K562 (cell line): Measurements from ENCODE around the gene PRKAR1B. TPM values are rescaled to one million over a fixed set of nuclear protein-coding genes. Genes with fewer than 3 reads are reported as not detected.

ENCODE experiments used
- CHD2 ChIP-seq: IDR thresholded peaks from 2 replicates; pipeline ENCODE4 v1.6.1; 2011; ENCODE audit warnings: low read depth, low read length
- GATAD2B ChIP-seq: fragments of 450-650 bp; IDR thresholded peaks from 2 replicates; pipeline ENCODE4 v1.6.1; 2017; ENCODE audit warnings: mild to moderate bottlenecking, borderline replicate concordance
- JUN ChIP-seq, 2 experiments: sonication (generic) in 1 of 2; formaldehyde crosslinking in 1 of 2; IDR thresholded peaks; 2 replicates each; pipeline versions ENCODE4 v1.6.1 to v1.8.0; 2012 to 2022; ENCODE audit warnings: borderline replicate concordance in 2 of 2, mild to moderate bottlenecking in 2 of 2, improper control_type of control experiment in 1 of 2, low read depth in 1 of 2, low read length in 1 of 2, missing genetic modification reagents in 1 of 2
- ZBTB2 ChIP-seq: fragments of 450-650 bp; IDR thresholded peaks from 2 replicates; pipeline ENCODE4 v1.6.1; 2016; ENCODE audit warnings: antibody characterized with exemption
- ZNF175 ChIP-seq: fragments of 200-800 bp; sonication (Bioruptor generic); IDR thresholded peaks from 2 replicates; pipeline ENCODE4 v1.6.1; 2016; ENCODE audit warnings: low read depth, mild to moderate bottlenecking, missing genetic modification characterization, missing compliant biosample characterization
- ZNF253 ChIP-seq: fragments of 250-450 bp; sonication (Bioruptor Pico); conservative IDR thresholded peaks from 2 replicates; pipeline ENCODE4 v1.6.1; 2021; ENCODE audit warnings: mild to moderate bottlenecking
- ZNF263 ChIP-seq: sonication (generic); formaldehyde crosslinking; IDR thresholded peaks from 2 replicates; pipeline ENCODE4 v1.8.0; 2022; ENCODE audit warnings: mild to moderate bottlenecking, missing genetic modification reagents, borderline replicate concordance
- ZNF280B ChIP-seq: fragments of 250-450 bp; sonication (Bioruptor Pico); IDR thresholded peaks from 2 replicates; pipeline ENCODE4 v1.5.1; 2021; ENCODE audit warnings: mild to moderate bottlenecking
- ZNF407 ChIP-seq: fragments of 450-650 bp; IDR thresholded peaks from 2 replicates; pipeline ENCODE4 v1.6.1; 2016; ENCODE audit warnings: low read depth
- polyA plus RNA-seq, 8 experiments: library from polyadenylated mRNA; depleted of rRNA in 4 of 8; stranded (reverse) in 5 of 8; unstranded in 3 of 8; fragments of >200 nt; fragmentation: Nextera tagmentation in 2 of 8; fragmentation: Illumina TruSeq in 1 of 8; extraction: Ambion mirVana in 2 of 8; extraction: Trizol in 1 of 8; gene quantifications; 2 replicates each; pipeline versions ENCODE4 v1.2.1 to v1.2.3, GENCODE V29; 2011 to 2014; ENCODE audit warnings: inconsistent platforms in 1 of 8, missing spikeins in 1 of 8
- total RNA-seq, 7 experiments: library from RNA; depleted of rRNA in 6 of 7; stranded (reverse); fragments of >200 nt in 6 of 7; fragmentation: Illumina TruSeq in 2 of 7; extraction: Trizol in 2 of 7; gene quantifications; 2 replicates each; pipeline versions ENCODE4 v1.2.1 to v1.2.3, GENCODE V29; 2011 to 2021; ENCODE audit warnings: low replicate concordance in 1 of 7

Gene PRKAR1B
- total and polyA plus RNA-seq, 9 of the 15 experiments (the other 6 are each of a cell fraction or from before 2014, with no cell fraction given) = 0.99 to 30.5 (median 12.7) TPM

- TF ChIP-seq ZNF407 (no peak), CHD2 (no peak), ZNF253 (no peak), ZNF263 (CRISPR knock-in tag) (no peak), GATAD2B (no peak), ZNF280B (CRISPR knock-in tag) (no peak), JUN (IDR thresholded peaks at IDR 0.05; ENCODE audit: borderline replicate concordance, low read depth, low read length) (no peak), JUN (CRISPR knock-in tag; IDR thresholded peaks at IDR 0.05; ENCODE audit: borderline replicate concordance) (no peak), ZNF175 (CRISPR knock-in tag) (no peak), ZBTB2 (no peak)
These were observed 64.5 kb downstream of the PRKAR1B start (continued) for GRCh38 chr7:662576-662975.
